Stimulated activated naive B cell treated with anti-CD40 and anti-IgM and Interleukin-4, amounts not matched to agents 10 μg/mL and 1 μg/mL and 100 μg/mL, for 72 hours (primary cell): ENCODE results near the gene CNKSR3.

Source experiments
- ATAC-seq, 2 donors: fragments of 150-1000 bp; cut with Tn5 transposase; replicated peaks; 2 replicates each; pipeline ENCODE4 v1.10.0; 2021; ENCODE audit warnings: moderate library complexity in 1 of 2
- DNase-seq: peaks from one replicate; pipeline ENCODE4 v3.0.0; 2021
- H3K27ac Mint-ChIP-seq: one replicate; pipeline ENCODE4 v1.8.0; 2022; ENCODE audit warnings: mild to moderate bottlenecking, mixed read lengths
- H3K27me3 Mint-ChIP-seq, 2 donors: one replicate each; pipeline ENCODE4 v1.8.0; 2022; ENCODE audit warnings: mixed read lengths in 2 of 2
- H3K36me3 Mint-ChIP-seq, 2 donors: one replicate each; pipeline ENCODE4 v1.8.0; 2022; ENCODE audit warnings: mixed read lengths in 2 of 2, mild to moderate bottlenecking in 1 of 2
- H3K4me1 Mint-ChIP-seq, 2 donors: one replicate each; pipeline ENCODE4 v1.8.0; 2022; ENCODE audit warnings: mixed read lengths in 2 of 2, mild to moderate bottlenecking in 1 of 2
- H3K4me3 Mint-ChIP-seq, 2 donors: one replicate each; pipeline ENCODE4 v1.8.0; 2022; ENCODE audit warnings: mild to moderate bottlenecking in 2 of 2, mixed read lengths in 2 of 2, moderate library complexity in 1 of 2
- H3K9me3 Mint-ChIP-seq, 2 donors: one replicate each; pipeline ENCODE4 v1.8.0; 2022; ENCODE audit warnings: mixed read lengths in 2 of 2, mild to moderate bottlenecking in 1 of 2

Gene CNKSR3

GRCh38 chr6:154450498-154450897 is 60.0 kb downstream of the CNKSR3 start:
- no peaks in the 10 kb centered on the region for H3K4me1 Mint-ChIP-seq
- no peak for ATAC-seq
- no peaks in the 10 kb centered on the region for H3K36me3 Mint-ChIP-seq
- no peak overlapping the region for H3K4me3 Mint-ChIP-seq
- H3K27ac Mint-ChIP-seq: no peak overlapping the region
- no peaks in the 10 kb centered on the region for H3K9me3 Mint-ChIP-seq
- no peak for DNase-seq
- no peaks in the 10 kb centered on the region for H3K27me3 Mint-ChIP-seq

GRCh38 chr6:154448448-154449096 is 61.9 kb downstream of the CNKSR3 start:
- H3K4me3 Mint-ChIP-seq: no peak overlapping the region
- ATAC-seq (no peak), DNase-seq (no peak)
- no peak overlapping the region for H3K27ac Mint-ChIP-seq
- no peaks in the 10 kb centered on the region for H3K9me3 Mint-ChIP-seq
- H3K27me3 Mint-ChIP-seq: peaks cover 0 to 3% of the 10 kb centered on the region in 2 donors
- no peaks in the 10 kb centered on the region for H3K36me3 Mint-ChIP-seq
- no peaks in the 10 kb centered on the region for H3K4me1 Mint-ChIP-seq

GRCh38 chr6:154447954-154448353 is 62.5 kb downstream of the CNKSR3 start:
- Mint-ChIP-seq H3K27me3 (peaks cover 4 to 7% of the 10 kb centered on the region in 2 donors), H3K4me3 (no peak overlapping the region), H3K36me3 (no peaks in the 10 kb centered on the region), H3K27ac (no peak overlapping the region), H3K9me3 (peaks cover 0 to 2% of the 10 kb centered on the region in 2 donors), H3K4me1 (no peaks in the 10 kb centered on the region)
- no peak for DNase-seq
- ATAC-seq: no peak

GRCh38 chr6:154446984-154447383 is 63.5 kb downstream of the CNKSR3 start:
- H3K36me3 Mint-ChIP-seq: no peaks in the 10 kb centered on the region
- peaks cover 4 to 7% of the 10 kb centered on the region in 2 donors for H3K27me3 Mint-ChIP-seq
- H3K9me3 Mint-ChIP-seq: peaks cover 0 to 2% of the 10 kb centered on the region in 2 donors
- H3K4me3 Mint-ChIP-seq: no peak overlapping the region
- DNase-seq (no peak), ATAC-seq (no peak)
- H3K27ac Mint-ChIP-seq: no peak overlapping the region
- H3K4me1 Mint-ChIP-seq: no peaks in the 10 kb centered on the region

GRCh38 chr6:154445417-154445816 is 65.1 kb downstream of the CNKSR3 start:
- Mint-ChIP-seq H3K9me3 (peaks cover 0 to 2% of the 10 kb centered on the region in 2 donors), H3K4me1 (no peaks in the 10 kb centered on the region), H3K36me3 (no peaks in the 10 kb centered on the region), H3K4me3 (no peak overlapping the region), H3K27me3 (peaks cover 4 to 7% of the 10 kb centered on the region in 2 donors), H3K27ac (no peak overlapping the region)
- no peak for ATAC-seq
- DNase-seq: no peak

GRCh38 chr6:154441995-154442310 is 68.5 kb downstream of the CNKSR3 start:
- Mint-ChIP-seq H3K4me3 (no peak overlapping the region), H3K4me1 (no peaks in the 10 kb centered on the region), H3K27me3 (peaks cover 16 to 18% of the 10 kb centered on the region in 2 donors), H3K36me3 (no peaks in the 10 kb centered on the region), H3K27ac (no peak overlapping the region), H3K9me3 (peaks cover 0 to 2% of the 10 kb centered on the region in 2 donors)
- no peak for ATAC-seq
- DNase-seq: no peak

GRCh38 chr6:154440422-154441043 is 70.0 kb downstream of the CNKSR3 start:
- H3K27ac Mint-ChIP-seq: no peak overlapping the region
- H3K4me1 Mint-ChIP-seq: no peaks in the 10 kb centered on the region
- peaks cover 19 to 30% of the 10 kb centered on the region in 2 donors for H3K27me3 Mint-ChIP-seq
- peaks cover 0 to 2% of the 10 kb centered on the region in 2 donors for H3K9me3 Mint-ChIP-seq
- no peak overlapping the region for H3K4me3 Mint-ChIP-seq
- DNase-seq (no peak), ATAC-seq (no peak)
- H3K36me3 Mint-ChIP-seq: no peaks in the 10 kb centered on the region

GRCh38 chr6:154440022-154440421 is 70.5 kb downstream of the CNKSR3 start:
- no peak for DNase-seq
- no peak for ATAC-seq
- Mint-ChIP-seq H3K36me3 (no peaks in the 10 kb centered on the region), H3K27me3 (peaks cover 19 to 30% of the 10 kb centered on the region in 2 donors), H3K4me1 (no peaks in the 10 kb centered on the region), H3K4me3 (no peak overlapping the region), H3K27ac (no peak overlapping the region), H3K9me3 (peaks cover 0 to 2% of the 10 kb centered on the region in 2 donors)

GRCh38 chr6:154438882-154439415 is 71.5 kb downstream of the CNKSR3 start:
- Mint-ChIP-seq H3K4me1 (no peaks in the 10 kb centered on the region), H3K9me3 (peaks cover 0 to 2% of the 10 kb centered on the region in 2 donors), H3K36me3 (no peaks in the 10 kb centered on the region), H3K27ac (no peak overlapping the region), H3K27me3 (peaks cover 19 to 30% of the 10 kb centered on the region in 2 donors), H3K4me3 (no peak overlapping the region)
- DNase-seq (no peak), ATAC-seq (no peak)

GRCh38 chr6:154435400-154435945 is 75.0 kb downstream of the CNKSR3 start:
- H3K9me3 Mint-ChIP-seq: peaks cover 6 to 8% of the 10 kb centered on the region in 2 donors
- no peak overlapping the region for H3K4me3 Mint-ChIP-seq
- no peaks in the 10 kb centered on the region for H3K36me3 Mint-ChIP-seq
- peaks cover 14 to 23% of the 10 kb centered on the region in 2 donors for H3K27me3 Mint-ChIP-seq
- no peak overlapping the region for H3K27ac Mint-ChIP-seq
- H3K4me1 Mint-ChIP-seq: no peaks in the 10 kb centered on the region
- no peak for DNase-seq
- ATAC-seq: no peak

GRCh38 chr6:154434662-154435061 is 75.8 kb downstream of the CNKSR3 start:
- peaks cover 14 to 23% of the 10 kb centered on the region in 2 donors for H3K27me3 Mint-ChIP-seq
- H3K4me3 Mint-ChIP-seq: no peak overlapping the region
- H3K4me1 Mint-ChIP-seq: no peaks in the 10 kb centered on the region
- ATAC-seq (no peak), DNase-seq (no peak)
- H3K9me3 Mint-ChIP-seq: peaks cover 6 to 8% of the 10 kb centered on the region in 2 donors
- no peak overlapping the region for H3K27ac Mint-ChIP-seq
- no peaks in the 10 kb centered on the region for H3K36me3 Mint-ChIP-seq

- Mint-ChIP-seq H3K27ac (no peak overlapping the region), H3K36me3 (no peaks in the 10 kb centered on the region), H3K4me1 (no peaks in the 10 kb centered on the region), H3K9me3 (peaks cover 6 to 8% of the 10 kb centered on the region in 2 donors), H3K27me3 (peaks cover 7 to 15% of the 10 kb centered on the region in 2 donors), H3K4me3 (no peak overlapping the region)
- no peak for ATAC-seq
- DNase-seq: no peak
Measured at GRCh38 chr6:154433477-154434241, 76.8 kb downstream of the CNKSR3 start.

GRCh38 chr6:154432533-154433476 is 77.7 kb downstream of the CNKSR3 start:
- H3K9me3 Mint-ChIP-seq: peaks cover 6 to 8% of the 10 kb centered on the region in 2 donors

More at GRCh38 chr6:154432533-154433476, 77.7 kb downstream of the CNKSR3 start:
- H3K27ac Mint-ChIP-seq: peak overlapping the region; percentile 68
- H3K27me3 Mint-ChIP-seq: peaks cover 3 to 13% of the 10 kb centered on the region in 2 donors
- no peaks in the 10 kb centered on the region for H3K4me1 Mint-ChIP-seq
- ATAC-seq: no peak
- no peak for DNase-seq
- no peak overlapping the region for H3K4me3 Mint-ChIP-seq
- H3K36me3 Mint-ChIP-seq: no peaks in the 10 kb centered on the region
